ENCODE data around the gene RPP40. TPM values are rescaled to one million over a fixed set of nuclear protein-coding genes. Genes with fewer than 3 reads are reported as not detected.

Gene RPP40
- polyA plus RNA-seq, 1 donor from 2014 or later, result 16.2 TPM

DNA sequence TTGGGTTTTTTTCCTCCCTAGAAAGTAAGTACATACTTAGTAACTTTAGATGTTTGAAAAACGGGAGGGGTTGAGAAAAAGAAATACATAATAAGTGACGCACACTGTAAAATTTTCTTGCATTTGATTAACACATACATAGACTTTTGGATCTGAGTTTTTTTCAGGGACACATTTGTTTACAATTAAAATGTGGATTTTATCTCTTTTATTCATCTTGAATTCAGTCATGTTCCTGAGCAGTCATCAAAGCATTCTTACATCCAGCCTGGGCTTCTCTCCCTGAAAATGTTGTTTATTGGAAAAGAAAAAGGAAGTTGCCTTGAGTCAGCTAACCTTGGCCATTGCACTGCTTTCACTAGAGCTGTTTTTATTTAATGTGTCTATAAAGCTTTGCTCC, 8.7 kb upstream of the RPP40 start:
- no peaks in the 10 kb centered on the region for H3F3A ChIP-seq (ENCODE audit: insufficient read depth, low read length, poor library complexity, severe bottlenecking)
- H2AFZ ChIP-seq (ENCODE audit: low read depth, low read length), result no peak overlapping the region
- no peak overlapping the region for H3K4me2 ChIP-seq (ENCODE audit: low read length)
- no peaks in the 10 kb centered on the region for H3K27me3 ChIP-seq (ENCODE audit: insufficient read depth, low read depth, low read length)
- no peak for TF ChIP-seq EZH2 (IDR thresholded peaks at IDR 0.05; ENCODE audit: borderline replicate concordance, insufficient read depth, low read length, poor library complexity, severe bottlenecking)
- no peaks in the 10 kb centered on the region for H3K79me2 ChIP-seq (replicated peaks; ENCODE audit: insufficient read depth, low read length)
- no peaks in the 10 kb centered on the region for H3K9me2 ChIP-seq (ENCODE audit: insufficient read depth, low read length)
- H4K20me1 ChIP-seq (ENCODE audit: insufficient read depth), result no peaks in the 10 kb centered on the region
- no peaks in the 10 kb centered on the region for H3K9me3 ChIP-seq (ENCODE audit: low read length)
- no peak overlapping the region for H3K27ac ChIP-seq (ENCODE audit: low read length)
- no peak overlapping the region for H3K4me3 ChIP-seq (ENCODE audit: low read length)
- no peaks in the 10 kb centered on the region for H3K36me3 ChIP-seq (ENCODE audit: insufficient read depth, low read length)
- no peak overlapping the region for H3K9ac ChIP-seq (ENCODE audit: low read length)

- Histone ChIP-seq H3K4me3 (ENCODE audit: low read length) (no peak overlapping the region), H4K20me1 (ENCODE audit: insufficient read depth) (no peaks in the 10 kb centered on the region), H3K79me2 (replicated peaks; ENCODE audit: insufficient read depth, low read length) (no peaks in the 10 kb centered on the region), H2AFZ (ENCODE audit: low read depth, low read length) (no peak overlapping the region), H3K9me2 (ENCODE audit: insufficient read depth, low read length) (no peaks in the 10 kb centered on the region), H3K27ac (ENCODE audit: low read length) (no peak overlapping the region), H3K27me3 (ENCODE audit: insufficient read depth, low read depth, low read length) (no peaks in the 10 kb centered on the region), H3K9ac (ENCODE audit: low read length) (no peak overlapping the region), H3K4me2 (ENCODE audit: low read length) (no peak overlapping the region), H3K9me3 (ENCODE audit: low read length) (no peaks in the 10 kb centered on the region), H3F3A (ENCODE audit: insufficient read depth, low read length, poor library complexity, severe bottlenecking) (no peaks in the 10 kb centered on the region), H3K36me3 (ENCODE audit: insufficient read depth, low read length) (no peaks in the 10 kb centered on the region)
- TF ChIP-seq MXI1 (conservative IDR thresholded peaks at IDR 0.05; ENCODE audit: poor library complexity, severe bottlenecking) (no peak), EP300 (conservative IDR thresholded peaks at IDR 0.05; ENCODE audit: poor library complexity, severe bottlenecking) (no peak), SMC3 (conservative IDR thresholded peaks at IDR 0.05; ENCODE audit: poor library complexity) (no peak), TAF1 (IDR thresholded peaks at IDR 0.05; ENCODE audit: low read depth) (no peak), EZH2 (IDR thresholded peaks at IDR 0.05; ENCODE audit: borderline replicate concordance, insufficient read depth, low read length, poor library complexity, severe bottlenecking) (no peak), CTCF (IDR thresholded peaks at IDR 0.05; ENCODE audit: poor library complexity, severe bottlenecking) (no peak), RAD21 (conservative IDR thresholded peaks at IDR 0.05) (no peak), POLR2AphosphoS5 (IDR thresholded peaks at IDR 0.05) (no peak)
- TF ChIP-seq, protein P1, sequence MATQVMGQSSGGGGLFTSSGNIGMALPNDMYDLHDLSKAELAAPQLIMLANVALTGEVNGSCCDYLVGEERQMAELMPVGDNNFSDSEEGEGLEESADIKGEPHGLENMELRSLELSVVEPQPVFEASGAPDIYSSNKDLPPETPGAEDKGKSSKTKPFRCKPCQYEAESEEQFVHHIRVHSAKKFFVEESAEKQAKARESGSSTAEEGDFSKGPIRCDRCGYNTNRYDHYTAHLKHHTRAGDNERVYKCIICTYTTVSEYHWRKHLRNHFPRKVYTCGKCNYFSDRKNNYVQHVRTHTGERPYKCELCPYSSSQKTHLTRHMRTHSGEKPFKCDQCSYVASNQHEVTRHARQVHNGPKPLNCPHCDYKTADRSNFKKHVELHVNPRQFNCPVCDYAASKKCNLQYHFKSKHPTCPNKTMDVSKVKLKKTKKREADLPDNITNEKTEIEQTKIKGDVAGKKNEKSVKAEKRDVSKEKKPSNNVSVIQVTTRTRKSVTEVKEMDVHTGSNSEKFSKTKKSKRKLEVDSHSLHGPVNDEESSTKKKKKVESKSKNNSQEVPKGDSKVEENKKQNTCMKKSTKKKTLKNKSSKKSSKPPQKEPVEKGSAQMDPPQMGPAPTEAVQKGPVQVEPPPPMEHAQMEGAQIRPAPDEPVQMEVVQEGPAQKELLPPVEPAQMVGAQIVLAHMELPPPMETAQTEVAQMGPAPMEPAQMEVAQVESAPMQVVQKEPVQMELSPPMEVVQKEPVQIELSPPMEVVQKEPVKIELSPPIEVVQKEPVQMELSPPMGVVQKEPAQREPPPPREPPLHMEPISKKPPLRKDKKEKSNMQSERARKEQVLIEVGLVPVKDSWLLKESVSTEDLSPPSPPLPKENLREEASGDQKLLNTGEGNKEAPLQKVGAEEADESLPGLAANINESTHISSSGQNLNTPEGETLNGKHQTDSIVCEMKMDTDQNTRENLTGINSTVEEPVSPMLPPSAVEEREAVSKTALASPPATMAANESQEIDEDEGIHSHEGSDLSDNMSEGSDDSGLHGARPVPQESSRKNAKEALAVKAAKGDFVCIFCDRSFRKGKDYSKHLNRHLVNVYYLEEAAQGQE (IDR thresholded peaks at IDR 0.05; ENCODE audit: borderline replicate concordance), result no peak
These were observed 7.5 kb upstream of the RPP40 start for GRCh38 chr6:5011346-5011745.

- Histone ChIP-seq H4K20me1 (ENCODE audit: insufficient read depth) (no peaks in the 10 kb centered on the region), H3K27ac (ENCODE audit: low read length) (no peak overlapping the region), H3K4me2 (ENCODE audit: low read length) (no peak overlapping the region), H3K9me2 (ENCODE audit: insufficient read depth, low read length) (no peaks in the 10 kb centered on the region), H3F3A (ENCODE audit: insufficient read depth, low read length, poor library complexity, severe bottlenecking) (no peaks in the 10 kb centered on the region), H3K27me3 (ENCODE audit: insufficient read depth, low read depth, low read length) (no peaks in the 10 kb centered on the region), H3K9me3 (ENCODE audit: low read length) (no peaks in the 10 kb centered on the region), H3K79me2 (replicated peaks; ENCODE audit: insufficient read depth, low read length) (no peaks in the 10 kb centered on the region), H2AFZ (ENCODE audit: low read depth, low read length) (no peak overlapping the region), H3K9ac (ENCODE audit: low read length) (no peak overlapping the region), H3K36me3 (ENCODE audit: insufficient read depth, low read length) (no peaks in the 10 kb centered on the region), H3K4me3 (ENCODE audit: low read length) (no peak overlapping the region)
- TF ChIP-seq MXI1 (conservative IDR thresholded peaks at IDR 0.05; ENCODE audit: poor library complexity, severe bottlenecking) (no peak), EP300 (conservative IDR thresholded peaks at IDR 0.05; ENCODE audit: poor library complexity, severe bottlenecking) (no peak), SMC3 (conservative IDR thresholded peaks at IDR 0.05; ENCODE audit: poor library complexity) (no peak), EZH2 (IDR thresholded peaks at IDR 0.05; ENCODE audit: borderline replicate concordance, insufficient read depth, low read length, poor library complexity, severe bottlenecking) (no peak), RAD21 (conservative IDR thresholded peaks at IDR 0.05) (no peak), CTCF (IDR thresholded peaks at IDR 0.05; ENCODE audit: poor library complexity, severe bottlenecking) (no peak), POLR2AphosphoS5 (IDR thresholded peaks at IDR 0.05) (no peak), TAF1 (IDR thresholded peaks at IDR 0.05; ENCODE audit: low read depth) (no peak)
- TF ChIP-seq, protein P1 (IDR thresholded peaks at IDR 0.05; ENCODE audit: borderline replicate concordance), result no peak
These were observed 3.7 kb upstream of the RPP40 start for GRCh38 chr6:5007531-5007930.
